Measurements from ENCODE around the gene BMP15. TPM values are rescaled to one million over a fixed set of nuclear protein-coding genes. Genes with fewer than 3 reads are reported as not detected.

The BMP15 gene
- total and polyA plus RNA-seq, 2 of the 13 experiments (the other 11 are each of a cell fraction or from before 2014, with no cell fraction given) = not detected

GRCh38 chrX:50871922-50872453, 38.5 kb upstream of the BMP15 start (continued):
- TF ChIP-seq NR0B2 (CRISPR knock-in tag; IDR thresholded peaks at IDR 0.05) = no peak
- no peak for TF ChIP-seq ZNF709 (CRISPR knock-in tag; IDR thresholded peaks at IDR 0.05)
- no peak for TF ChIP-seq CEBPB (IDR thresholded peaks at IDR 0.05; ENCODE audit: borderline replicate concordance, low read depth, low read length)

GRCh38 chrX:50874876-50875275, 35.7 kb upstream of the BMP15 start:
- in situ Hi-C loops (cut with HindIII; ENCODE audit: extremely low pct_ligation_motif_present, low pct_unique_long_range_greater_than_20kb) (no loop called here), intact Hi-C loops (cut with micrococcal nuclease; ENCODE audit: unreplicated experiment) (no loop called here)
- H3K4me2 ChIP-seq (ENCODE audit: low read depth, low read length) = no peak overlapping the region
- no peak for FAIRE-seq
- no peak overlapping the region for H3K9ac ChIP-seq (ENCODE audit: insufficient read depth, low read depth, low read length)
- POLR2A ChIA-PET = no interaction called here
- no peak for ATAC-seq
- CTCF ChIA-PET (ENCODE audit: low intra/inter-chr PET ratio, low total read pairs) = no interaction called here
- H3K27me3 ChIP-seq (ENCODE audit: control insufficient read depth in 1 of 2, insufficient read depth in 2 of 2, low read length in 2 of 2) = no peaks in the 10 kb centered on the region
- no peak overlapping the region for H3K27ac ChIP-seq (ENCODE audit: extremely low read length, insufficient read depth, low read length)
- H4K20me1 ChIP-seq (ENCODE audit: insufficient read depth, low read length) = no peaks in the 10 kb centered on the region
- H2AFZ ChIP-seq (ENCODE audit: low read length) = no peak overlapping the region
- BruUV-seq (replicated peaks) = no TSS peak
- H3K4me1 ChIP-seq (ENCODE audit: insufficient read depth, low read length) = no peaks in the 10 kb centered on the region
- H3K9me3 ChIP-seq (ENCODE audit: low read length) = no peaks in the 10 kb centered on the region
- no peak overlapping the region for H3K4me3 ChIP-seq (replicated peaks in 1 of 3; ENCODE audit: insufficient read depth in 1 of 3, low read depth in 2 of 3, low read length in 3 of 3)
- WGBS (ENCODE audit: low lambda C conversion rate) = 33% methylated on average over 3 of the region's 3 CpGs
- no peaks in the 10 kb centered on the region for H3K36me3 ChIP-seq (replicated peaks in 1 of 2; ENCODE audit: control insufficient read depth in 1 of 2, insufficient read depth in 2 of 2, low read length in 2 of 2)
- H3K79me2 ChIP-seq (ENCODE audit: insufficient read depth, low read length) = no peaks in the 10 kb centered on the region
- DNase-seq (ENCODE audit: low spot score) = no peak
- TF ChIP-seq BORCS8-MEF2B (CRISPR knock-in tag; IDR thresholded peaks at IDR 0.05) (no peak), ARHGAP35 (CRISPR knock-in tag; IDR thresholded peaks at IDR 0.05; ENCODE audit: borderline replicate concordance) (no peak), ZBTB10 (CRISPR knock-in tag; IDR thresholded peaks at IDR 0.05; ENCODE audit: borderline replicate concordance) (no peak), TFDP1 (CRISPR knock-in tag; IDR thresholded peaks at IDR 0.05; ENCODE audit: borderline replicate concordance) (no peak), ISL2 (CRISPR knock-in tag; IDR thresholded peaks at IDR 0.05) (no peak), ZNF629 (CRISPR knock-in tag; conservative IDR thresholded peaks at IDR 0.05) (no peak), DBP (CRISPR knock-in tag; IDR thresholded peaks at IDR 0.05; ENCODE audit: not compliant biosample characterization) (no peak), ISX (CRISPR knock-in tag; conservative IDR thresholded peaks at IDR 0.05) (no peak), TCF12 (IDR thresholded peaks at IDR 0.05) (no peak), TCF12 (CRISPR knock-in tag; IDR thresholded peaks at IDR 0.05) (no peak), HNRNPLL (IDR thresholded peaks at IDR 0.05; ENCODE audit: low read depth, low read length, poor library complexity, severe bottlenecking) (no peak), IRF2 (CRISPR knock-in tag; IDR thresholded peaks at IDR 0.05) (no peak), ZXDC (CRISPR knock-in tag; IDR thresholded peaks at IDR 0.05) (no peak)
